Measurements from ENCODE around the gene PARP4. TPM values are rescaled to one million over a fixed set of nuclear protein-coding genes. Genes with fewer than 3 reads are reported as not detected.

The PARP4 gene
- total and polyA plus RNA-seq, 2 of the 13 experiments (the other 11 are each of a cell fraction or from before 2014, with no cell fraction given): 40.5 to 42.6 TPM

DNA sequence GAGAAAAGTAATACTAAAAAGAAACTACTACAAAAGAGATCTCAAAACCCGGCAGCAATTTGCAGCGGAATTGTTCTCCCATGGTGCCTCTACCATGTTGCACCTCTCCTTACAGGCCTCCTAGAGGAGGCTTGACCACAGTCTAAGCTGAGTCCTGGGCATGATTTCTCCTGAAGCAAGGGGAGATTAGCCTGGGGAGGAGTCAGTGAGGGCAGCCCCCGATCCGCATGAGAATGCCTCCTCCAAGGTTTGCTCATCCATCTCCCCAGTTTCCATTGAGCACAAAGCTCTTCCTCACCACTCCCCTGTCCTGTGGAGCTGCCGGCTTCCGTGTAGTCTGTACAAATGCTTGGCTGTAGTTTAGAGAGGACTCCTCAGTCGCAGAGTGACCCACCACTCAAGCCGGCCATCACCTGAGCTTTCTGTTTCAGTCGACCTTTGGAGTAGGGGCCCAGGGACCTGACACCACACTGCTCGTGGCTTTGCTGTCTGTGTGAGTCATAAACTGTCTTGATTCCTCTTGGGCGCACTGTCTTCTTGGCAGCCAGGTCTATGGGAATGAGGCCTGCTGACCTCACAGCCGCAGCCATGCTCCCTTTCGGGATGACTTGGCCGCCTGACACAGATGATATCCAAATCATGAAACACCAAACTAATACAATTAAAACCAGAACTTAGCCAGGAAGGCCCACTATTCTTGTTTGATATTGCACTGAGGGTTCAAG, 130.9 kb downstream of the PARP4 start:
- Histone ChIP-seq H4K20me1 (ENCODE audit: insufficient read depth, low read length) (no peaks in the 10 kb centered on the region), H3K4me3 (replicated peaks in 1 of 3; ENCODE audit: insufficient read depth in 1 of 3, low read depth in 2 of 3, low read length in 3 of 3) (no peak overlapping the region), H3K27ac (ENCODE audit: extremely low read length, insufficient read depth, low read length) (no peak overlapping the region), H3K36me3 (replicated peaks in 1 of 2; ENCODE audit: control insufficient read depth in 1 of 2, insufficient read depth in 2 of 2, low read length in 2 of 2) (no peaks in the 10 kb centered on the region), H3K4me2 (ENCODE audit: low read depth, low read length) (no peak overlapping the region), H3K27me3 (ENCODE audit: control insufficient read depth in 1 of 2, insufficient read depth in 2 of 2, low read length in 2 of 2) (no peaks in the 10 kb centered on the region), H3K79me2 (ENCODE audit: insufficient read depth, low read length) (no peaks in the 10 kb centered on the region), H3K9me3 (ENCODE audit: low read length) (no peaks in the 10 kb centered on the region), H3K9ac (ENCODE audit: insufficient read depth, low read depth, low read length) (no peak overlapping the region), H2AFZ (ENCODE audit: low read length) (no peak overlapping the region), H3K4me1 (ENCODE audit: insufficient read depth, low read length) (no peaks in the 10 kb centered on the region)
- in situ Hi-C loops (cut with HindIII; ENCODE audit: extremely low pct_ligation_motif_present, low pct_unique_long_range_greater_than_20kb) (no loop called here), intact Hi-C loops (cut with micrococcal nuclease; ENCODE audit: unreplicated experiment) (no loop called here)
- DNase-seq (ENCODE audit: low spot score): no peak
- no TSS peak for BruUV-seq (replicated peaks)
- ChIA-PET POLR2A (no interaction called here), CTCF (ENCODE audit: low intra/inter-chr PET ratio, low total read pairs) (no interaction called here)
- 41% methylated on average over 12 of the region's 14 CpGs for WGBS (ENCODE audit: low lambda C conversion rate)
- FAIRE-seq: no peak
- ATAC-seq: no peak; the same call in 2 of the 3 replicates
- TF ChIP-seq HDAC1 (CRISPR knock-in tag; IDR thresholded peaks at IDR 0.05) (no peak), PRMT3 (CRISPR knock-in tag; IDR thresholded peaks at IDR 0.05; ENCODE audit: borderline replicate concordance, low read depth) (no peak), ADNP (CRISPR knock-in tag; IDR thresholded peaks at IDR 0.05) (no peak), SPEN (CRISPR knock-in tag; IDR thresholded peaks at IDR 0.05; ENCODE audit: low read depth) (no peak), SALL1 (CRISPR knock-in tag; IDR thresholded peaks at IDR 0.05) (no peak), ZNF720 (CRISPR knock-in tag; IDR thresholded peaks at IDR 0.05) (no peak), RAD51 (IDR thresholded peaks at IDR 0.05; ENCODE audit: borderline replicate concordance) (no peak), SRSF1 (optimal IDR thresholded peaks at IDR 0.05; ENCODE audit: low read depth, low read length) (no peak), SCMH1 (CRISPR knock-in tag; IDR thresholded peaks at IDR 0.05; ENCODE audit: borderline replicate concordance) (no peak), ZNF670 (CRISPR knock-in tag; IDR thresholded peaks at IDR 0.05; ENCODE audit: borderline replicate concordance) (no peak), NFKBIZ (CRISPR knock-in tag; IDR thresholded peaks at IDR 0.05) (no peak)
- TF ChIP-seq, protein P1, sequence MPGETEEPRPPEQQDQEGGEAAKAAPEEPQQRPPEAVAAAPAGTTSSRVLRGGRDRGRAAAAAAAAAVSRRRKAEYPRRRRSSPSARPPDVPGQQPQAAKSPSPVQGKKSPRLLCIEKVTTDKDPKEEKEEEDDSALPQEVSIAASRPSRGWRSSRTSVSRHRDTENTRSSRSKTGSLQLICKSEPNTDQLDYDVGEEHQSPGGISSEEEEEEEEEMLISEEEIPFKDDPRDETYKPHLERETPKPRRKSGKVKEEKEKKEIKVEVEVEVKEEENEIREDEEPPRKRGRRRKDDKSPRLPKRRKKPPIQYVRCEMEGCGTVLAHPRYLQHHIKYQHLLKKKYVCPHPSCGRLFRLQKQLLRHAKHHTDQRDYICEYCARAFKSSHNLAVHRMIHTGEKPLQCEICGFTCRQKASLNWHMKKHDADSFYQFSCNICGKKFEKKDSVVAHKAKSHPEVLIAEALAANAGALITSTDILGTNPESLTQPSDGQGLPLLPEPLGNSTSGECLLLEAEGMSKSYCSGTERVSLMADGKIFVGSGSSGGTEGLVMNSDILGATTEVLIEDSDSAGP (CRISPR knock-in tag; IDR thresholded peaks at IDR 0.05; ENCODE audit: borderline replicate concordance): no peak
- TF ChIP-seq, protein P2, sequence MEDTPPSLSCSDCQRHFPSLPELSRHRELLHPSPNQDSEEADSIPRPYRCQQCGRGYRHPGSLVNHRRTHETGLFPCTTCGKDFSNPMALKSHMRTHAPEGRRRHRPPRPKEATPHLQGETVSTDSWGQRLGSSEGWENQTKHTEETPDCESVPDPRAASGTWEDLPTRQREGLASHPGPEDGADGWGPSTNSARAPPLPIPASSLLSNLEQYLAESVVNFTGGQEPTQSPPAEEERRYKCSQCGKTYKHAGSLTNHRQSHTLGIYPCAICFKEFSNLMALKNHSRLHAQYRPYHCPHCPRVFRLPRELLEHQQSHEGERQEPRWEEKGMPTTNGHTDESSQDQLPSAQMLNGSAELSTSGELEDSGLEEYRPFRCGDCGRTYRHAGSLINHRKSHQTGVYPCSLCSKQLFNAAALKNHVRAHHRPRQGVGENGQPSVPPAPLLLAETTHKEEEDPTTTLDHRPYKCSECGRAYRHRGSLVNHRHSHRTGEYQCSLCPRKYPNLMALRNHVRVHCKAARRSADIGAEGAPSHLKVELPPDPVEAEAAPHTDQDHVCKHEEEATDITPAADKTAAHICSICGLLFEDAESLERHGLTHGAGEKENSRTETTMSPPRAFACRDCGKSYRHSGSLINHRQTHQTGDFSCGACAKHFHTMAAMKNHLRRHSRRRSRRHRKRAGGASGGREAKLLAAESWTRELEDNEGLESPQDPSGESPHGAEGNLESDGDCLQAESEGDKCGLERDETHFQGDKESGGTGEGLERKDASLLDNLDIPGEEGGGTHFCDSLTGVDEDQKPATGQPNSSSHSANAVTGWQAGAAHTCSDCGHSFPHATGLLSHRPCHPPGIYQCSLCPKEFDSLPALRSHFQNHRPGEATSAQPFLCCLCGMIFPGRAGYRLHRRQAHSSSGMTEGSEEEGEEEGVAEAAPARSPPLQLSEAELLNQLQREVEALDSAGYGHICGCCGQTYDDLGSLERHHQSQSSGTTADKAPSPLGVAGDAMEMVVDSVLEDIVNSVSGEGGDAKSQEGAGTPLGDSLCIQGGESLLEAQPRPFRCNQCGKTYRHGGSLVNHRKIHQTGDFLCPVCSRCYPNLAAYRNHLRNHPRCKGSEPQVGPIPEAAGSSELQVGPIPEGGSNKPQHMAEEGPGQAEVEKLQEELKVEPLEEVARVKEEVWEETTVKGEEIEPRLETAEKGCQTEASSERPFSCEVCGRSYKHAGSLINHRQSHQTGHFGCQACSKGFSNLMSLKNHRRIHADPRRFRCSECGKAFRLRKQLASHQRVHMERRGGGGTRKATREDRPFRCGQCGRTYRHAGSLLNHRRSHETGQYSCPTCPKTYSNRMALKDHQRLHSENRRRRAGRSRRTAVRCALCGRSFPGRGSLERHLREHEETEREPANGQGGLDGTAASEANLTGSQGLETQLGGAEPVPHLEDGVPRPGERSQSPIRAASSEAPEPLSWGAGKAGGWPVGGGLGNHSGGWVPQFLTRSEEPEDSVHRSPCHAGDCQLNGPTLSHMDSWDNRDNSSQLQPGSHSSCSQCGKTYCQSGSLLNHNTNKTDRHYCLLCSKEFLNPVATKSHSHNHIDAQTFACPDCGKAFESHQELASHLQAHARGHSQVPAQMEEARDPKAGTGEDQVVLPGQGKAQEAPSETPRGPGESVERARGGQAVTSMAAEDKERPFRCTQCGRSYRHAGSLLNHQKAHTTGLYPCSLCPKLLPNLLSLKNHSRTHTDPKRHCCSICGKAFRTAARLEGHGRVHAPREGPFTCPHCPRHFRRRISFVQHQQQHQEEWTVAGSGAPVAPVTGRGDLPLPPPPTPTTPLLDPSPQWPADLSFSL (CRISPR knock-in tag; IDR thresholded peaks at IDR 0.05): no peak
- TF ChIP-seq, protein P3, sequence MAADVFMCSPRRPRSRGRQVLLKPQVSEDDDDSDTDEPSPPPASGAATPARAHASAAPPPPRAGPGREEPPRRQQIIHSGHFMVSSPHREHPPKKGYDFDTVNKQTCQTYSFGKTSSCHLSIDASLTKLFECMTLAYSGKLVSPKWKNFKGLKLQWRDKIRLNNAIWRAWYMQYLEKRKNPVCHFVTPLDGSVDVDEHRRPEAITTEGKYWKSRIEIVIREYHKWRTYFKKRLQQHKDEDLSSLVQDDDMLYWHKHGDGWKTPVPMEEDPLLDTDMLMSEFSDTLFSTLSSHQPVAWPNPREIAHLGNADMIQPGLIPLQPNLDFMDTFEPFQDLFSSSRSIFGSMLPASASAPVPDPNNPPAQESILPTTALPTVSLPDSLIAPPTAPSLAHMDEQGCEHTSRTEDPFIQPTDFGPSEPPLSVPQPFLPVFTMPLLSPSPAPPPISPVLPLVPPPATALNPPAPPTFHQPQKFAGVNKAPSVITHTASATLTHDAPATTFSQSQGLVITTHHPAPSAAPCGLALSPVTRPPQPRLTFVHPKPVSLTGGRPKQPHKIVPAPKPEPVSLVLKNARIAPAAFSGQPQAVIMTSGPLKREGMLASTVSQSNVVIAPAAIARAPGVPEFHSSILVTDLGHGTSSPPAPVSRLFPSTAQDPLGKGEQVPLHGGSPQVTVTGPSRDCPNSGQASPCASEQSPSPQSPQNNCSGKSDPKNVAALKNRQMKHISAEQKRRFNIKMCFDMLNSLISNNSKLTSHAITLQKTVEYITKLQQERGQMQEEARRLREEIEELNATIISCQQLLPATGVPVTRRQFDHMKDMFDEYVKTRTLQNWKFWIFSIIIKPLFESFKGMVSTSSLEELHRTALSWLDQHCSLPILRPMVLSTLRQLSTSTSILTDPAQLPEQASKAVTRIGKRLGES (CRISPR knock-in tag; IDR thresholded peaks at IDR 0.05; ENCODE audit: borderline replicate concordance): no peak
